Measurements from ENCODE around the gene CYLD.

The CYLD gene

DNA sequence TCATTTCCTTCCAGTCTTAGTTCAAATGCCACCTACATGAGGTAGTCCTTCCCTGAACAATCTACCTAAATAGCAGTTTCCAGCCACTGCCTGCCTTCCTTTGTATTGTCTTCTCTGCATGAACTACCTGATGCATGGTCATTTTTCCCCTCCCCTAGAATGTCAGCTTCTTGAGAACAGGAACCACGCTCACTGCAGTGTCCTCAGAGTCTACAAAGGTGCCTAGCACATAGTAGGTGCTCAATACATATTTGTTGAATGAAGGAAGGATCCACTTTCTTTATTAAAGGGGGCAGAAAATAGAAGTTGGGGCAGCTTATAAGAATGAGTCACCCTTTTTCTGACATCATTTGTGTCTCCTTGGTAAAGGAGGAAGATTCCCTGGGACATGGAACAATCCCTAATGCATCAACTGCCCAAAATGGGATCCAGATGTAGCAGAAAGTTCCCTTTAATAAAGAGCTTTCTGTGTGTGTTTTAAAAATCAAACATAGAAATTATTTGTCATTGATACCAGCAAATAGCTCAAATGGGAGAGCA is 4.4 kb upstream of the CYLD start:
- Histone ChIP-seq H3K36me3 (ENCODE audit: control insufficient read depth, insufficient read depth, low read length) (no peaks in the 10 kb centered on the region; the same call in 1 of the 2 replicates), H3K4me3 (replicated peaks; ENCODE audit: low read depth, low read length) (no peak overlapping the region), H3K27me3 (replicated peaks; ENCODE audit: control insufficient read depth, insufficient read depth, low read length) (no peaks in the 10 kb centered on the region)
- TF ChIP-seq, protein P1, sequence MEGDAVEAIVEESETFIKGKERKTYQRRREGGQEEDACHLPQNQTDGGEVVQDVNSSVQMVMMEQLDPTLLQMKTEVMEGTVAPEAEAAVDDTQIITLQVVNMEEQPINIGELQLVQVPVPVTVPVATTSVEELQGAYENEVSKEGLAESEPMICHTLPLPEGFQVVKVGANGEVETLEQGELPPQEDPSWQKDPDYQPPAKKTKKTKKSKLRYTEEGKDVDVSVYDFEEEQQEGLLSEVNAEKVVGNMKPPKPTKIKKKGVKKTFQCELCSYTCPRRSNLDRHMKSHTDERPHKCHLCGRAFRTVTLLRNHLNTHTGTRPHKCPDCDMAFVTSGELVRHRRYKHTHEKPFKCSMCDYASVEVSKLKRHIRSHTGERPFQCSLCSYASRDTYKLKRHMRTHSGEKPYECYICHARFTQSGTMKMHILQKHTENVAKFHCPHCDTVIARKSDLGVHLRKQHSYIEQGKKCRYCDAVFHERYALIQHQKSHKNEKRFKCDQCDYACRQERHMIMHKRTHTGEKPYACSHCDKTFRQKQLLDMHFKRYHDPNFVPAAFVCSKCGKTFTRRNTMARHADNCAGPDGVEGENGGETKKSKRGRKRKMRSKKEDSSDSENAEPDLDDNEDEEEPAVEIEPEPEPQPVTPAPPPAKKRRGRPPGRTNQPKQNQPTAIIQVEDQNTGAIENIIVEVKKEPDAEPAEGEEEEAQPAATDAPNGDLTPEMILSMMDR (IDR thresholded peaks at IDR 0.05; ENCODE audit: insufficient read depth, low read length, poor library complexity, severe bottlenecking) = no peak
- no peak for DNase-seq (ENCODE audit: extremely low read depth, insufficient read length)

DNA sequence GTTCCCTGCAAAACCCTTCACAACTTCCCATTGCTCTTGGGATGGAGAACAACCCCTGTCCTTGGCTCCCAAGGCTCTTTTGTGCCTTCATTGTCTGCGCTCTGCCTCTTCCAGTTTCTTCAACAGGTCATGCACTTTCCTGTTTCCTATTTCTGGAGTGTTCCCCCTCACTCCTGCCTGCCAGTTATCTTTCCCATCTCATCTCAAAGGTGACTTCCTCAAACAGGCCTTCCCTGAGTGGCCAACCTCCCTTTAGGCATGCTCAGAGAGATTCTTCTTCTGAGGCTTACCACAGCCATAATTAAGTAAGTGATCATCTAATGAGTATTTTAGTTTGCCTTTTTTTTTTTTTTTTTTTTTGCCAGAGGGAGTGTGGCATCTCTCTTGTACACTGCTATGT is 2.9 kb upstream of the CYLD start:
- Histone ChIP-seq H3K27me3 (replicated peaks; ENCODE audit: control insufficient read depth, insufficient read depth, low read length) (no peaks in the 10 kb centered on the region), H3K36me3 (ENCODE audit: control insufficient read depth, insufficient read depth, low read length) (no peaks in the 10 kb centered on the region; the same call in 1 of the 2 replicates), H3K4me3 (replicated peaks; ENCODE audit: low read depth, low read length) (no peak overlapping the region)
- TF ChIP-seq, protein P1 (IDR thresholded peaks at IDR 0.05; ENCODE audit: insufficient read depth, low read length, poor library complexity, severe bottlenecking) = no peak
- no peak for DNase-seq (ENCODE audit: extremely low read depth, insufficient read length)

DNA sequence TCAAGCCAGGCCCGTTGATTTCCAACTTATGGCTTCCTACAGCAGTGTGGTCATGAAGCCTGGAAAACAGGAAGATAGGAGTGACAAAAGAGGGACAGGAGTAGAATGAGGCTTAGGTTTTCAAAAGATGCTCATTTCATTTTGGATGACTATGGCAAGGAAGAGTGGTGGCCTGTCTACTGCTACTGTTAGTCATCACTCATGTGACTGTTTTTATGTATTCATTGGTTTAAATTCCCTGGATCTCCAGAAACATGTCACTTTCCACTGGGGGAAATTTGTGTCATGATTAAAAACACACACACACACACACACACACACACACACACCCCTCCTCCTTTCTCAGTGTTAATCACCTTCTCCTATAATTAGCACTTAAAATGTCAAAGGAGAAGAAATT is 1.1 kb upstream of the CYLD start:
- no peak overlapping the region for H3K4me3 ChIP-seq (replicated peaks; ENCODE audit: low read depth, low read length)
- DNase-seq (ENCODE audit: extremely low read depth, insufficient read length) = no peak

DNA sequence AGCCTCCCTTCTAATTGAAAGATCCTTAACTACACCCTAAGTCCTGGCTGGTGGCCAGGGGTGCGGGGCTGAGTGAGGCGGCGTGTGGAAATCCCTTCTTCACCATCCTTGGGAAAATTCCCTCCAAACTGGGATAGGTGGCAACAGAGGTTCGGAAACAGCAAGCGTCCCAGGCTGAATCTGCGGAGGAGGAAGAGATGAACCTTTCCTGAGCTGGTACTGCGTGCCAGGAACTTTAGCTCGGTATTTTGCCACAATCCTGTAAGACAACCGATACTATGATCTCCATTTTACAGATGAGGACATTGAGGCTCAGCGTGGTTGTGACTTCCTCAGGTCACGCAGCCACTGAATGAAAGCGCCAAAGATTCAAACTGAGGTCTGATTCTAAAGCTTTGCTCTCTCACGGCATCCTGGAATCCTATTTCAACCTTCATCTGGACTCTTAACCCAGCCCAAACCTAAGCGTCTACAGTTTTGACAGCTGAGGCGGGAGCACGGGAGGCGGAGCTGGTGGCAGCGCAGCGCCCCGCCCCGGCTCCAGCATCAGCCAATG is 583 bp upstream of the CYLD start:
- DNase-seq (ENCODE audit: extremely low read depth, insufficient read length) = no peak
- TF ChIP-seq, protein P1 (IDR thresholded peaks at IDR 0.05; ENCODE audit: insufficient read depth, low read length, poor library complexity, severe bottlenecking) = no peak
- peak overlapping the region; percentile 60 for H3K4me3 ChIP-seq (replicated peaks; ENCODE audit: low read depth, low read length)
- no peaks in the 10 kb centered on the region; the same call in 1 of the 2 replicates for H3K36me3 ChIP-seq (ENCODE audit: control insufficient read depth, insufficient read depth, low read length)
- H3K27me3 ChIP-seq (replicated peaks; ENCODE audit: control insufficient read depth, insufficient read depth, low read length) = no peaks in the 10 kb centered on the region

More for the DNA sequence above, 1.1 kb upstream of the CYLD start:
- no peaks in the 10 kb centered on the region for H3K27me3 ChIP-seq (replicated peaks; ENCODE audit: control insufficient read depth, insufficient read depth, low read length)
- TF ChIP-seq, protein P1 (IDR thresholded peaks at IDR 0.05; ENCODE audit: insufficient read depth, low read length, poor library complexity, severe bottlenecking) = no peak
- no peaks in the 10 kb centered on the region; the same call in 1 of the 2 replicates for H3K36me3 ChIP-seq (ENCODE audit: control insufficient read depth, insufficient read depth, low read length)

DNA sequence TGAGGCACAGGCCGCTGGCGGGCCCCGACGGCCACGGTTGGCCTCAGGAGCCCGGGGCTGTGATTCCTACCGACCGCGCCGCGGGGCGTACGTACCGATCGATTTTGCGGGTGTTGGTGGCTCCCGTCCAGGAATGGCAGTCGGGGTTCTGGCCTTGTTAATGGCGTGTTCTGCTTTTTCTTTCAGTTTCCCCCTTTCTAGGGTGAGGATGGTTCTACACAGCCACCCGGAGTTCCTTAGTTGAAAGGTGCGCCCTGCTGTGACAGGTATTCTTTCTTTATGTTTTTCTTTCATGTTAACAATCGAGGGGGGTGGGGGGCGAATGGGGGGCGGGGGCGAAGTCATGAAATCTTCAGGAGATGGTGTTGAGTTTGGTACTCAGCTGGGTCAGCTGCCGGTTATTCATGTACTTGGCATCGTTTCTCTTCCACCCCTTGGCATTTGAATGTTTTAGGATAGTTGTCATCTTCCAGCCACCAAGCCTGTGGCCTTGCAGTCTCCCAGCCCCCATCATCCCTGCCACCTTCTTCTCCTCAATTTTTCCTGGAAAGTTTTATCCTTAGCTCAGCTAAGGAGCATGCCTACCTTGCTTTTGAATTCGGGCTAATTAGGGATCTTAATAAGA is 802 bp downstream of the CYLD start:
- TF ChIP-seq, protein P1 (IDR thresholded peaks at IDR 0.05; ENCODE audit: insufficient read depth, low read length, poor library complexity, severe bottlenecking) = no peak
- DNase-seq (ENCODE audit: extremely low read depth, insufficient read length) = no peak
- no peaks in the 10 kb centered on the region for H3K27me3 ChIP-seq (replicated peaks; ENCODE audit: control insufficient read depth, insufficient read depth, low read length)

More for the DNA sequence above, 802 bp downstream of the CYLD start:
- no peaks in the 10 kb centered on the region; the same call in 1 of the 2 replicates for H3K36me3 ChIP-seq (ENCODE audit: control insufficient read depth, insufficient read depth, low read length)
- H3K4me3 ChIP-seq (replicated peaks; ENCODE audit: low read depth, low read length) = peak overlapping the region; percentile 93
